Fibroblast of lung (primary cell): ENCODE measurements around the gene PDE5A.

Experiments
- CTCF ChIP-seq, 2 donors: IDR thresholded peaks in 1 of 2; conservative IDR thresholded peaks in 1 of 2; 1 replicate in 1 of 2; 2 replicates in 1 of 2; pipeline ENCODE4 v1.5.1; 2011 to 2012; ENCODE audit warnings: low read length in 2 of 2, control low read depth in 1 of 2, inconsistent platforms in 1 of 2, low read depth in 1 of 2, mild to moderate bottlenecking in 1 of 2
- EZH2 ChIP-seq: IDR thresholded peaks from 2 replicates; pipeline ENCODE4 v1.5.1; 2012; ENCODE audit warnings: low read length, control low read depth, mild to moderate bottlenecking; ENCODE audit errors: missing control alignments

DNA sequence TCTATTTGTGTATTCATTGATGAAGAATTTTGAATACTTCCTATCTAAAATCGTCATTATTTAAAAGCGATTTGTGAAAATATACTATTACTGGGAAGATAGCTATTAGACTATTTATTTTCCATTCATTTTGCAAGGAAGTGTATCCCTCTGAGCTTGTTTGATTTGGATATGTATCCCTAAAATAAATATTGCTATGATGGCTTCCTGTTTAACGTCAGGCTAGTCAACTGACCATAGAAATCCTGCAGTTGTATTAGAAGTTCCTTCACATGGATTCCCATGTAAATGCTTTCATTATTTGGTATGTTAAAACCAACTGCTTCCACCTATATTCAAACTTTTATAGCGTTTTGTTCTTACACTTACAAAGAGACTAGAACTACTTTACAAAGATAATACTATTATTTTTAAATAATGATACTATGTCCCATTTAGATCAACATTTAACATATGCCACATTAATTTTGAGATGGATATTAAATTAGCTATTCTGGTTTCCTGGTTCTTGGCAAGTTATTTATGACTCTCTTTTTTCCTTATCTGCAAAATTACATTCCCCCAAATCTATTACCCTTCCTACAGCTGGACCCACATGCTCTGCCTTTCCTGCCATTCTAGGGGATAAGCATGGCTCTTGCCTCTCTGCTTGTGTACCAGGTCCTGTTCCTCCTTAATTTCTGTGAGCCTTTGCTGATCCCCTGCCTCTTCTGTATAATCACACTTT is 26.7 kb upstream of the PDE5A start:
- no peak for TF ChIP-seq CTCF (conservative IDR thresholded peaks at IDR 0.05 in 1 of 2, IDR thresholded peaks at IDR 0.05 in 1 of 2; ENCODE audit: low read depth in 1 of 2, low read length in 2 of 2)
- no peak for TF ChIP-seq EZH2
